Neural cell (in vitro differentiated cells): ENCODE data around the gene MOB3B. TPM values are rescaled to one million over a fixed set of nuclear protein-coding genes. Genes with fewer than 3 reads are reported as not detected.

Source experiments
- H2AFZ ChIP-seq: fragments of 200-600, 300-800 bp; sonication (generic), shearing (Covaris generic); 2 replicates; pipeline ENCODE4 v1.6.0; 2014; ENCODE audit warnings: low read depth, mild to moderate bottlenecking, antibody characterized with exemption, low read length, moderate library complexity
- H3F3A ChIP-seq: fragments of 200-600 bp; shearing (Covaris generic); 2 replicates; pipeline ENCODE4 v1.6.1; 2016; ENCODE audit warnings: mild to moderate bottlenecking, moderate library complexity, mixed read lengths, antibody characterized with exemption, low read length; ENCODE audit not compliant: insufficient read depth, poor library complexity, severe bottlenecking
- H3K27ac ChIP-seq: fragments of 200-600, 300-800 bp; sonication (generic), shearing (Covaris generic); 2 replicates; pipeline ENCODE4 v1.5.1; 2014; ENCODE audit warnings: mild to moderate bottlenecking, low read length, moderate library complexity
- H3K27me3 ChIP-seq: fragments of 300-800, 200-600 bp; sonication (generic), shearing (Covaris generic); 2 replicates; pipeline ENCODE4 v1.6.0; 2014; ENCODE audit warnings: mild to moderate bottlenecking, low read depth, low read length, moderate library complexity; ENCODE audit not compliant: insufficient read depth
- H3K36me3 ChIP-seq: fragments of 300-800, 200-600 bp; sonication (generic), shearing (Covaris generic); 2 replicates; pipeline ENCODE4 v1.5.1; 2014; ENCODE audit warnings: mild to moderate bottlenecking, antibody characterized with exemption, low read length, moderate library complexity; ENCODE audit not compliant: insufficient read depth
- H3K4me2 ChIP-seq: fragments of 300-800, 200-600 bp; sonication (generic), shearing (Covaris generic); 2 replicates; pipeline ENCODE4 v1.6.0; 2014; ENCODE audit warnings: mild to moderate bottlenecking, low read length
- H3K4me3 ChIP-seq: fragments of 300-800, 200-600 bp; sonication (generic), shearing (Covaris generic); 2 replicates; pipeline ENCODE4 v1.5.1; 2014; ENCODE audit warnings: mild to moderate bottlenecking, low read length, moderate library complexity
- H3K79me2 ChIP-seq: fragments of 200-600 bp; shearing (Covaris generic); replicated peaks from 2 replicates; pipeline ENCODE4 v1.6.0; 2014; ENCODE audit warnings: mild to moderate bottlenecking, low read length, moderate library complexity; ENCODE audit not compliant: insufficient read depth
- H3K9ac ChIP-seq: fragments of 300-800, 200-600 bp; sonication (generic), shearing (Covaris generic); 2 replicates; pipeline ENCODE4 v1.6.1; 2016; ENCODE audit warnings: mild to moderate bottlenecking, low read length, mixed read lengths
- H3K9me2 ChIP-seq: fragments of 200-600 bp; shearing (Covaris generic); 2 replicates; pipeline ENCODE4 v1.6.1; 2016; ENCODE audit warnings: mild to moderate bottlenecking, low read length, mixed read lengths; ENCODE audit not compliant: insufficient read depth
- H3K9me3 ChIP-seq: fragments of 200-600, 300-800 bp; sonication (generic), shearing (Covaris generic); 2 replicates; pipeline ENCODE4 v1.6.1; 2016; ENCODE audit warnings: mild to moderate bottlenecking, mixed run types, low read length, moderate library complexity, mixed read lengths
- H4K20me1 ChIP-seq: fragments of 200-600 bp; shearing (Covaris generic); 2 replicates; pipeline ENCODE4 v1.6.1; 2016; ENCODE audit warnings: mild to moderate bottlenecking, mixed run types; ENCODE audit not compliant: insufficient read depth
- CTCF ChIP-seq: fragments of 450-650 bp; IDR thresholded peaks from 2 replicates; pipeline ENCODE4 v1.5.1; 2014; ENCODE audit warnings: antibody characterized with exemption, mild to moderate bottlenecking, moderate library complexity; ENCODE audit not compliant: poor library complexity, severe bottlenecking
- EP300 ChIP-seq: fragments of 450-650 bp; conservative IDR thresholded peaks from 2 replicates; pipeline ENCODE4 v1.6.1; 2014; ENCODE audit warnings: antibody characterized with exemption, mild to moderate bottlenecking, moderate library complexity; ENCODE audit not compliant: poor library complexity, severe bottlenecking
- EZH2 ChIP-seq: fragments of 200-600, 300-800 bp; shearing (Covaris generic), sonication (generic); IDR thresholded peaks from 2 replicates; pipeline ENCODE4 v1.6.1; 2014; ENCODE audit warnings: antibody characterized with exemption, low read length, borderline replicate concordance, mild to moderate bottlenecking; ENCODE audit not compliant: insufficient read depth, poor library complexity, severe bottlenecking
- MXI1 ChIP-seq: fragments of 450-650 bp; conservative IDR thresholded peaks from 2 replicates; pipeline ENCODE4 v1.6.1; 2014; ENCODE audit warnings: antibody characterized with exemption, mild to moderate bottlenecking; ENCODE audit not compliant: poor library complexity, severe bottlenecking
- POLR2AphosphoS5 ChIP-seq: IDR thresholded peaks from 2 replicates; pipeline ENCODE4 v1.6.1; 2012
- RAD21 ChIP-seq: fragments of 450-650 bp; conservative IDR thresholded peaks from 2 replicates; pipeline ENCODE4 v1.6.1; 2014; ENCODE audit warnings: antibody characterized with exemption, mild to moderate bottlenecking, moderate library complexity
- REST ChIP-seq: IDR thresholded peaks from 2 replicates; pipeline ENCODE4 v1.6.1; 2012; ENCODE audit warnings: borderline replicate concordance
- SMC3 ChIP-seq: fragments of 450-650 bp; conservative IDR thresholded peaks from 2 replicates; pipeline ENCODE4 v1.6.1; 2014; ENCODE audit warnings: antibody characterized with exemption, mild to moderate bottlenecking, moderate library complexity; ENCODE audit not compliant: poor library complexity
- TAF1 ChIP-seq: IDR thresholded peaks from 2 replicates; pipeline ENCODE4 v1.6.1; 2012; ENCODE audit warnings: low read depth
- polyA plus RNA-seq: library from polyadenylated mRNA; depleted of rRNA; stranded (reverse); fragments of >200 nt; gene quantifications from 2 replicates; pipeline ENCODE4 v1.2.3, GENCODE V29; 2014

The MOB3B gene
- polyA plus RNA-seq, 1 donor from 2014 or later, result 1.8 TPM

- Histone ChIP-seq H3K9me3 (no peaks in the 10 kb centered on the region), H3K27ac (no peak overlapping the region), H3K9me2 (no peaks in the 10 kb centered on the region), H3K9ac (no peak overlapping the region), H3K36me3 (no peaks in the 10 kb centered on the region), H2AFZ (no peak overlapping the region), H3F3A (no peaks in the 10 kb centered on the region), H4K20me1 (no peaks in the 10 kb centered on the region), H3K4me2 (no peak overlapping the region), H3K4me3 (no peak overlapping the region), H3K27me3 (no peaks in the 10 kb centered on the region), H3K79me2 (peaks cover 4% of the 10 kb centered on the region)
- TF ChIP-seq REST, result no peak
- no peak for TF ChIP-seq POLR2AphosphoS5
- no peak for TF ChIP-seq TAF1
- no peak for TF ChIP-seq CTCF
- TF ChIP-seq SMC3, result no peak
- TF ChIP-seq RAD21, result no peak
- TF ChIP-seq MXI1, result no peak
Measured at GRCh38 chr9:27511771-27512170, 17.8 kb downstream of the MOB3B start.

- no peak overlapping the region for H2AFZ ChIP-seq
- H3F3A ChIP-seq, result no peaks in the 10 kb centered on the region
- H3K9ac ChIP-seq, result no peak overlapping the region
- H3K36me3 ChIP-seq, result no peaks in the 10 kb centered on the region
- no peak overlapping the region for H3K4me3 ChIP-seq
- peaks cover 4% of the 10 kb centered on the region for H3K79me2 ChIP-seq
- no peaks in the 10 kb centered on the region for H3K9me3 ChIP-seq
- H4K20me1 ChIP-seq, result no peaks in the 10 kb centered on the region
- no peaks in the 10 kb centered on the region for H3K27me3 ChIP-seq
- no peak overlapping the region for H3K4me2 ChIP-seq
- TF ChIP-seq RAD21 (no peak), TAF1 (no peak), SMC3 (no peak), MXI1 (no peak), CTCF (no peak), EP300 (no peak), REST (no peak), EZH2 (no peak), POLR2AphosphoS5 (no peak)
- no peak overlapping the region for H3K27ac ChIP-seq
- H3K9me2 ChIP-seq, result no peaks in the 10 kb centered on the region
Measured at GRCh38 chr9:27510780-27511179, 18.8 kb downstream of the MOB3B start.
